SH-SY5Y (cell line): ENCODE results near the gene ATP5MK.

Experiments
- GATA2 ChIP-seq: IDR thresholded peaks from 2 replicates; pipeline ENCODE4 v1.6.1; 2011; ENCODE audit warnings: mild to moderate bottlenecking, low read depth, low read length
- GATA3 ChIP-seq: IDR thresholded peaks from 2 replicates; pipeline ENCODE4 v1.6.1; 2011; ENCODE audit warnings: low read depth, mild to moderate bottlenecking, low read length, moderate library complexity

DNA sequence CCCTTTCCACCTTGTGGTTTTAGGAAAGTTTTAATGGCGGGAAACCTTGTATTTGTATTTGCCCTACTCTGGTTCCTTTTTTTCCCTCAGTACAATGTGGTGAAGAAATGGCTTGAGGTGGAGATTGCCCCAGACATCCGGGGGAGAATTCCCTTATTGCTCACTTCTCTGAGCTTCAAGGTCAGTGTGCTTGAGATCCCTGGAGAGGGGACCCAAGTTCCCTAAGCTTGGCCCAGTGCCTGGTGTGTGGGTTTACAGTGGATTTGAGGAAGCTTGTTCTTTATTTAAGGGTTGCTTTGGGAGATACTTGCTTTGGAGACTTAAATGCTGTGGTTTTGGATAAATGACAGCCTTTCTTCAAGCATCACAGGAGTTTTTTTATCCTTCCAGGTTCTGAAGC lies 37.6 kb upstream of the ATP5MK start:
- TF ChIP-seq GATA2 (no peak), GATA3 (no peak)
